BJ (cell line): ENCODE data around the gene CHST10. TPM values are rescaled to one million over a fixed set of nuclear protein-coding genes. Genes with fewer than 3 reads are reported as not detected.

Experiments
- CTCF ChIA-PET: fragments of 350-600 bp; formaldehyde crosslinking; extraction: SDS; loops from one replicate; lab custom pipeline; 2021; ENCODE audit warnings: antibody characterized with exemption, inconsistent platforms; lab: Yijun Ruan, JAX
- POLR2A ChIA-PET: fragments of 300-600 bp; sonication (Branson Sonifier 250); formaldehyde crosslinking; extraction: SDS; loops from one replicate; lab custom pipeline; 2021; ENCODE audit warnings: antibody characterized with exemption; lab: Charles Lee
- DNase-seq: peaks from one replicate; pipeline ENCODE4 v3.0.0-alpha.2; 2011; ENCODE audit warnings: low read depth
- H3K27me3 ChIP-seq: 2 replicates; pipeline ENCODE4 v1.6.0; 2011; ENCODE audit warnings: low read length; ENCODE audit not compliant: control insufficient read depth, insufficient read depth
- H3K36me3 ChIP-seq: 2 replicates; pipeline ENCODE4 v1.5.1; 2011; ENCODE audit warnings: low read length; ENCODE audit not compliant: control insufficient read depth, insufficient read depth
- H3K4me3 ChIP-seq: 2 replicates; pipeline ENCODE4 v1.5.1; 2011; ENCODE audit warnings: low read depth, mild to moderate bottlenecking, control low read depth, low read length
- CTCF ChIP-seq: IDR thresholded peaks from 2 replicates; pipeline ENCODE4 v1.5.1; 2011; ENCODE audit warnings: low read depth, mild to moderate bottlenecking, control low read depth, inconsistent platforms, low read length, moderate library complexity; ENCODE audit not compliant: insufficient read depth
- polyA plus RNA-seq: library from polyadenylated mRNA; depleted of rRNA; stranded (reverse); fragments of >200 nt; gene quantifications from 2 replicates; pipeline ENCODE4 v1.2.3, GENCODE V29; 2011

CHST10 gene
- polyA plus RNA-seq, 1 experiment: 11.7 TPM

- DNase-seq: no peak
- ChIA-PET CTCF (interaction anchor here (0.8 to 1.5 kb wide), 5 partner anchors 12 to 123 kb away, joined by 3 to 14 read pairs (median 3); no protein-coding TSS in a partner anchor), POLR2A (no interaction called here)
- Histone ChIP-seq H3K27me3 (peaks cover 2% of the 10 kb centered on the region; the same call in 1 of the 2 replicates), H3K36me3 (no peaks in the 10 kb centered on the region), H3K4me3 (no peak overlapping the region)
- no peak for TF ChIP-seq CTCF
Observed at GRCh38 chr2:100383306-100383705, 34.2 kb downstream of the CHST10 start.

- POLR2A ChIA-PET: no interaction called here
- peak; percentile 16 for DNase-seq
- CTCF ChIA-PET: interaction anchor here (0.6 to 4.9 kb wide), 29 partner anchors 9 to 822 kb away, joined by 3 to 224 read pairs (median 6); no protein-coding TSS in a partner anchor
- peaks cover 4% of the 10 kb centered on the region for H3K27me3 ChIP-seq
- H3K4me3 ChIP-seq: no peak overlapping the region
- H3K36me3 ChIP-seq: no peaks in the 10 kb centered on the region
- TF ChIP-seq CTCF: peak; percentile 91
Observed at GRCh38 chr2:100381240-100381639, 36.2 kb downstream of the CHST10 start.

GRCh38 chr2:100380681-100381080 is 36.8 kb downstream of the CHST10 start:
- POLR2A ChIA-PET: no interaction called here
- no peak for DNase-seq
- Histone ChIP-seq H3K27me3 (peaks cover 4% of the 10 kb centered on the region), H3K4me3 (no peak overlapping the region), H3K36me3 (no peaks in the 10 kb centered on the region)
- TF ChIP-seq CTCF: no peak
- CTCF ChIA-PET: interaction anchor here (0.6 to 4.9 kb wide), 27 partner anchors 8 to 821 kb away, joined by 3 to 224 read pairs (median 6); no protein-coding TSS in a partner anchor

- no peak for TF ChIP-seq CTCF
- ChIA-PET POLR2A (no interaction called here), CTCF (interaction anchor here (1.0 to 2.1 kb wide), 2 partner anchors 11 to 114 kb away, joined by 4 to 18 read pairs; no protein-coding TSS in a partner anchor)
- Histone ChIP-seq H3K27me3 (peaks cover 4% of the 10 kb centered on the region), H3K4me3 (no peak overlapping the region), H3K36me3 (no peaks in the 10 kb centered on the region)
- DNase-seq: no peak
Observed at GRCh38 chr2:100376836-100377235, 40.6 kb downstream of the CHST10 start.

GRCh38 chr2:100367163-100367562 is 50.3 kb downstream of the CHST10 start:
- no peaks in the 10 kb centered on the region for H3K27me3 ChIP-seq
- no peak for DNase-seq
- H3K4me3 ChIP-seq: no peak overlapping the region
- ChIA-PET POLR2A (no interaction called here), CTCF (interaction anchor here (2.4 to 3.2 kb wide), 2 partner anchors 13 to 104 kb away, joined by 13 to 21 read pairs; no protein-coding TSS in a partner anchor)
- no peaks in the 10 kb centered on the region for H3K36me3 ChIP-seq
- no peak for TF ChIP-seq CTCF
